HG03469 (cell line): ENCODE measurements around the gene CDH23.

ENCODE experiments used
- ATAC-seq: cut with Tn5 transposase; IDR thresholded peaks from one replicate; pipeline ENCODE4 v1.9.1; 2021; ENCODE audit warnings: mild to moderate bottlenecking, moderate library complexity, moderate number of reproducible peaks; ENCODE audit not compliant: unreplicated experiment

CDH23 gene

DNA sequence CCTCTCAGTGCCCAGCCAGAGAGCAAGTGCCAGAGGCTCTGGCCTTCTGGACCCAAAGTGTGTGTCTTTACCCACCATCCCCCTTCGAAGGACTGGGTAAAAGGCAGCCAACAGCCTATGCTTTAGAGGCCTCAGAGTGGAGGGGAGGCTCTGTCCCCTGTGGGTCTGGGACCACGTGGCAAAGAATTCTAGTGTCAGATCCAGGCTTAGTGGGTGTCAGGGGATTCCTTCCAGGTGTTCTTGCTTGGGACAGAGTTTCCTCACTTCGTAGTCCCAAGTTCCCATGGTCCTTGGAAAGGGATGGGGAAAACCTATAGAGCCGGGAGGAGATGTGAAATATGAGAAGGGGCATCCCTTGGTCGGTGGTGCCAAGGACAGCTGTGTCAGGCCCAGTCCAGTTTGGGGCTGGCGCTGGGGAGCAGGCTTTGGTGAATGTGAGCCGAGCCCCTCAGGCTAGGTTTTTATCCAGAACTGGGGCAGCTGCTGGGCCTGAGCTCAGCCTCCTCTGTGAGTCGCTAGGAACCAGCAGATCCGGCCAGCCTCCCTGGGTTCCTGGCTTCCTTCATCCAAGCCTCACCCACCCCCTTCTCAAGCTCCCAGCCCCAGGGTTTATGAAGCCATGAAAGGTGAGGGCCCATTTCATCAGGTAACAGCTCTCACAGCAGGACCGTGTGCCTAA lies 251.7 kb downstream of the CDH23 start:
- ATAC-seq: no peak

- ATAC-seq: no peak
Measured at GRCh38 chr10:71648933-71649320, 252.2 kb downstream of the CDH23 start.

DNA sequence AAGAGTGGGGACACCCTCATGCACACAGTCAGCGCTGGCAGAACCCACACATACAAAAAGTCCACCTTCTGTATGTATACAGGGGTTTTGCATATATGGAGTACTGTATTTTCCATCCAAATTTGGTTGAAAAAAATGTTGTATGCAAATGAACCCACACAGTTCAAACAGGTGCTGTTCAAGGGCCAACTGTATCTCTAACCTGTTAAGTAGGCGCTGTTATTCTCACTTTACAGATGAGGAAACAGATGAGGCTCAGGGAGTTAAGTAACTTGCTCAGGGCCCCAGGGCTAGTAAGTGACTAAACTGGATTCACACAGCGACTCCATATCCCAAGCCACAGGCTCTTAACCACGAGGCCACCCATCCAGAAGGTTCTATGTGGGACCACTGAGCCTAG lies 252.9 kb downstream of the CDH23 start:
- ATAC-seq: no peak

DNA sequence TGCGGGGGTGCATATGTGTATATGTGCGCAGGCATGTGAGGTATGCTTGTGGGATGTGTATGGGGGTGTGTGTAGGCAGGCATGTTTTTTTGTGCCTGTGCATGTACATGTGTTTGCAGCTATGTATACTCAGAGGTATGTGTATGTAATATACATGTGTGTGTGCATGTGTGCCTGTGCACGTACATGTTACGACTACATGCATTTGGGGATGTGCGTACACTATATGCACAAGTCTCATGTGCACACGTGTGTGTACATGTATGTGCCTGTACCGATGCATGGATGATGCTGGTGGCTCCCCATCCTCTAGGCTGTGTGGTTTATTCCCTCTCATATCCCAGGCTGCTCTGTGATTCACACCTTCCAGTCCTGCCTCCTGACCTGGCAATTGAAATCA lies 253.7 kb downstream of the CDH23 start:
- no peak for ATAC-seq

GRCh38 chr10:71651428-71651827 lies 254.7 kb downstream of the CDH23 start:
- no peak for ATAC-seq

DNA sequence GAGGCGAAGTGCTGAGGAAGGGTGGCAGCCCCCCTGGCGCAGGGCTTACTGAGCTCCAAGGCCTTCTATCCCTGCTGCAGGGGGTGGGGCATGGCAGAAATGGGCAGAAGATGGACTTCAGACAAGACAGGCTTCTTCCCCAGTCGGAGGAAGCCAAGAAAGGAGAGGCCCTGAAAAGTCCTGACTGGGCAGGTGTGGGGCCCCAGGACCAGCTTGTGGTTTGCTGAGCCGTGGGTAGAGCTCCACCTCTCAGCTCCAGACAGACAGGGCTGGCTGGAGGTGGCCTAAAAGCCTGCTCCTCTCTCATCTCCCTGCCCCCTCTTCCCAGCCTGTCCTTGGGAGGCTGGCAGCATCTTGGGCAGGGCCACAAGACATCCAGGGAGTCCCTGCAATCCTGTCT lies 255.2 kb downstream of the CDH23 start:
- ATAC-seq: no peak

GRCh38 chr10:71653044-71653443 lies 256.3 kb downstream of the CDH23 start:
- ATAC-seq: no peak

- no peak for ATAC-seq
Measured at GRCh38 chr10:71656220-71656619, 259.5 kb downstream of the CDH23 start.

DNA sequence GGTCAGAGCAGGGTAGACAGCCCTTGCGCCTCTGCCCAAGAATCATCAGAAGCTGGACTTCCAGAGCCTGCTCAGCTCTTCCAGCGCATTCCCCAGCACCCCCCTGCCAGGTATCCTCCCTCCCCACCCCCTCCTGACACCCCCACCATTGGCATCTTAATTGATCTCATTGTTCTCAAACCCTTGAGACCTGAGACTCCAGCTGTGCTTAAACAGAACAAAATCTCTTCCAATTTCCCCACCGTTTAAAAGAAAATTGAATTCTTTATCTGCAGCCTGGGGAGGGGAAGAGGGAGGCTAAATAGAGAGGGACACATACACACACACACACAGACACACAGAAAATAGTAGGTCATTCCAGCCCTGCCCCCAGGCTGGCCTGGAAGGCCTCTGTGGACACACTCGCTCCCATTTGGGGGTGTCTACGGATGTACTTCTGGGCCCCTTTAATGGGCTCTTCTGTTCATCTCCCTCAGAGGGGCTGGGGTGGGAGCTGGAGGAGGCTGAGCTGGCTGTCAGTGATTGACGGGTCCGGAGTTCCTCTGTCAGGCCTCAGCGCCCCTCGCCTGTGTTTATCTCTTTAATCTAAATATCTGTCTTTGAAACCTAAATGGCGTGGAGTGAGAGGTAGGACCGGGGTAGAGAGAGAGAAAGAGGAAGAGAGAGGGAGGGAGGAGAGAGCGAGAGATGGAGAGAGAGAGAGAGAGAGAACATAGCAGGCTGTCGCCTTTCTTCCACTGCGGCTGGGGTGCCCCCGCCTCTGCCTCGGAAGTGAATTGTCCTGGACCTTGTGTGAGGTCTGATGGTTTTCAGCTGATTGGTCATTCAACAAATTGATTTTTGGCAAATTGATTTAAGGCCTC lies 261.1 kb downstream of the CDH23 start:
- ATAC-seq: no peak

DNA sequence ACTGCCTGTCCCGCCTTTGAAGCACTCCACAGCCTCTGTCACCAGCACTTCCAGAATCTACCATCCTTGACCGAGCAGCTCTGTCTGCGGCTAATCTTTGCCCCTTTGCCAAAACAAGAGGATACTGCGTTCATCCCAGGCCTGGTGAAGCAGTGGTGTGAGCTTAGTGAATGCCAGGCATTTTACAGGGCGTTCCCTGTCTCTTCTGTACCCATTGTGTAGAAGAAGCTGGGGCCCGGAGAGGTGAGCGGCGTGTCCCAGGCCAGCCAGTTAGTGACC lies 261.7 kb downstream of the CDH23 start:
- ATAC-seq: no peak

- no peak for ATAC-seq
Measured at GRCh38 chr10:71659111-71659634, 262.5 kb downstream of the CDH23 start.

- ATAC-seq: no peak
Measured at GRCh38 chr10:71659737-71660136, 263.0 kb downstream of the CDH23 start.

DNA sequence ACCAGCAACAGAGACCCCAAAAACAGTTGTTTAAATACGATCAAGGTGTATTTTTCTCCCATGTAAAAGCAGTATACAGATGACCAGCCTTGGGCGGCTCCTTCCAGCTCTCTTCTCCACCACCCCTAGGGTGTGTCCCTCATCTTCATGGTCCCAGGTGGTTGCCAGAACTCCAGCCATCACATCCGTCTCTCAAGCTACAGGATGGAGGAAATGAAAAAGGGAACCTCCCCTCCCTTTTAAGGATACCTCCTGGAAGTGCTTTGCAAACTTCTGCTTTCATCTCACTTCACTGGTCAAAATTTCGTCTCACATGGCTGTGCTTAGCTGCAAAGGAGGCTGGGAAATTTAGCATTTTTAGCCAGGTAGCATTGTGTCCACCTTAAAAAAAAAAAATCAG lies 263.6 kb downstream of the CDH23 start:
- no peak for ATAC-seq

DNA sequence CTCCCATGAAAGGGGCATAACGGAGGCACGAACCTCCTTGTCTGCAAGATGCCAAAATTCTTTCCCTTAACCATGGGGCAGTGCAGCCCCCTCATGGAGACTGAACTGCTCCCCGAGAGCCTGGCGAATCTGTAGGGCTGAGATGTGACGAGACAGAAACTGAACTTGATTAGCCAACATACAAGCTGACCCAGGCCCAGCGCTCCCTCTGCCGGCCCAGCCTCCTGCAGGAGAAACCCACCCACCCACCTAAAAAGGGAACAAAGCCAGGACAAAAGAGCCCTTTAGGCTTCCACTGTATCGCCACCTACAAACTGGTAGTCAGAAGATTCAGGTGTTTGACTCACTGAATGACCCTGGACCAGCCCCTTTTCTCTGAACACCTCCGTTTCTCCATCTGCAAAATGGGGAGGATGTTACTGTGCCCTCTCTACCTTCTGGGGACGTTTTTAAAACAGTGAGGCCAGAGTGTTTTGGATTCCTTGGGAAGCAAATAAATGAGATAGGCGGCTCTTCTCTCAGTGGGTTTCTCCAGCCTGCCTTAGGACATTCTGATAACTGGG lies 264.4 kb downstream of the CDH23 start:
- ATAC-seq: no peak

- ATAC-seq: no peak
Measured at GRCh38 chr10:71661779-71662336, 265.1 kb downstream of the CDH23 start.

GRCh38 chr10:71663311-71663710 lies 266.6 kb downstream of the CDH23 start:
- no peak for ATAC-seq

DNA sequence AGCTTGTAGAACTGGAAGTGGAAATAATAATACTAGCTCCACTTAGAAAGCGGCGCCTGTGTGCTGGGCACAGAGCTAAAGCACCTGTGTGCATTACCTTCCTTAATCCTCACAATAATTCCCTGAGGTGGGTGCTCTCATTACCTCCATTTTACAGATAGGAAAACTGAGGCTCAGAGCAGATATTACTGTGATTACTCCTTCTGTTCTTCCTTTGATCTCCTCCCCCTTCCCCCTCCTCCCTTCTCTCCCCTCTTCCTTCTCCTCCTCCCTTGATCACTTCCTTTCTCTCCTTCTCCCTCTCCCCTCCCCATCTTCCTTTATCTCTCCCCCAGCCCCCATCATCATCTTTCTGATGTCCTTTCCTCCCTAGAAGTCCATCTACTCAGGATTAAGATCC lies 267.9 kb downstream of the CDH23 start:
- no peak for ATAC-seq

DNA sequence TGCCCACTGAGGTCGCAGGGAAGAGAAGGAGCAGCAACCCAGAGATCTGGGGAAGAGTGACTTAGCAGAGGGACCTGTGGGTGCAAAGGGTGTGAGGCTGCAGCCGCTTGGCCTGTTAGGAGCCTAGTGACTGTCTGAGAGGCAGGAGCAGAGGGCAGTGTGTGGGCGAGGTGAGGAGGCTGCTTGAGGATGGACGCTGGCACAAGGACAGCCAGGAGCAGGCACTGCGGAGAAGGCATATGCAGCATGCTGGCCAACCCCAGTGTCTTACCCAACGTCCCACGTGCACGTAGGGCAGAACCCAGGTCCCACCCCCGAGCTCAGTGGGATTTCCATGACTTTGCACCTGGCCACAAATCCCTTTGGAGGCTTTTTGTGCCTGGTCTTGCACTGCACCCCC lies 268.7 kb downstream of the CDH23 start:
- no peak for ATAC-seq

DNA sequence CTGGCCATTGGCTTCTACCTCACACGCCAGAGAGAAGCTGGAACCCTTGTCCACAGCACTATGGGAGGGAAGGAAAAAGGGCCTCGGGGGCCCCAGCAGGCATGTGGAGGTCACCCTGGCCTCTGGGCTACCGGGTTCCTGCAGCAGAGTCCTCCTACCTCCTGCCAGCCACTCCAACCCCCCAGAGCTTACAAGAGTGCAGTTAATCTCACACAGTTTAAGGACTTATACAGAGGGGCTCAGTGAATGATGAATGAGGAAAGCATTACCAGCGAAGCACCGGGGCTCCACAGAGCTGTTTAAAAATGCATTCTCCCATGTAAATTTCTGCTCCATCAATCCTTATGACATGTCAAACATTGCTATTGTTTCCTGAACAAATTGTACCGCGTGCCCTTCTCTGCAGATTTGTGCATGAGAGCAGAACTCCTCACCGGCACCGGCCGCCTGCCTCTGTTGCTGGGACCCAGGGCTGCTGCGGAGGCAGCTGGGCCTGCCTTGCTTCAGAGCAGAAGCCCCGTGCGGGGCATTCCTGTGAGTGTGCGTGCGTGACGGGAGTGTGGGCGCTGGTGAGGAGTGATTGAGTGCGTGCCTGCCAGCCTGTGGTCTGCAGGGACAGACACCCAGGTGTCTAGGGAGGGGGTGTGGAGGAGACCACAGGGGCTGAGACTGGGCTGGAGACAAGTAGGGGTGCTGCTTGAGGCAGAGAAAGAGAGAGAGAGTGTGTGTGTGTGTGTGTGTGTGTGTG lies 270.1 kb downstream of the CDH23 start:
- no peak for ATAC-seq

GRCh38 chr10:71667387-71667752 lies 270.6 kb downstream of the CDH23 start:
- ATAC-seq: no peak
